Measurements from ENCODE around the gene SLC12A8.

GRCh38 chr3:125220183-125220582 lies 7.6 kb upstream of the SLC12A8 start:
- no peak for TF ChIP-seq POLR2A (IDR thresholded peaks at IDR 0.05)
- no peak for TF ChIP-seq CTCF (IDR thresholded peaks at IDR 0.05)

Measured in right lobe of liver (tissue), 4 donors.